IMR-90 (cell line): ENCODE data around the gene BCL11B. TPM values are rescaled to one million over a fixed set of nuclear protein-coding genes. Genes with fewer than 3 reads are reported as not detected.

ENCODE experiments used
- ATAC-seq: fragments of 200-7000 bp; cut with Tn5 transposase; 2 replicates; pipeline ENCODE4 v1.9.1; 2020; ENCODE audit warnings: low read depth, mild to moderate bottlenecking, moderate library complexity
- BruUV-seq: library from RNA; stranded (reverse); fragments of 400-500 nt; replicated peaks from 2 replicates; lab custom pipeline; 2021; lab: Mats Ljungman, UMichigan
- CTCF ChIA-PET: fragments of 300-600 bp; formaldehyde crosslinking; extraction: SDS; loops from one replicate; lab custom pipeline; 2021; ENCODE audit warnings: antibody characterized with exemption; lab: Yijun Ruan, JAX
- POLR2A ChIA-PET: fragments of 300-600 bp; sonication (Branson Sonifier 250); formaldehyde crosslinking; loops from one replicate; lab custom pipeline; 2022; ENCODE audit warnings: antibody characterized with exemption; ENCODE audit not compliant: unreplicated experiment; lab: Charles Lee
- DNase-seq: peaks from one replicate; pipeline ENCODE4 v3.0.0; 2013
- H2AFZ ChIP-seq: replicated peaks from 2 replicates; pipeline ENCODE3; 2013; ENCODE audit warnings: low read length, mild to moderate bottlenecking; ENCODE audit not compliant: poor library complexity
- H2AK5ac ChIP-seq: 2 replicates; pipeline ENCODE4 v1.6.1; 2013; ENCODE audit warnings: low read depth, low read length, inconsistent platforms
- H2AK9ac ChIP-seq: replicated peaks from 2 replicates; pipeline ENCODE3; 2013; ENCODE audit warnings: mild to moderate bottlenecking, low read depth, low read length, moderate library complexity; ENCODE audit not compliant: poor library complexity
- H2BK120ac ChIP-seq: 2 replicates; pipeline ENCODE4 v1.6.1; 2013; ENCODE audit warnings: low read depth, low read length, inconsistent platforms
- H2BK15ac ChIP-seq: 3 replicates; pipeline ENCODE4 v1.6.1; 2013; ENCODE audit warnings: low read depth, low read length, inconsistent platforms
- H2BK20ac ChIP-seq: 2 replicates; pipeline ENCODE4 v1.6.1; 2013; ENCODE audit warnings: low read depth, mild to moderate bottlenecking, inconsistent platforms, low read length, moderate library complexity
- H2BK5ac ChIP-seq: 2 replicates; pipeline ENCODE4 v1.6.1; 2013; ENCODE audit warnings: mild to moderate bottlenecking, low read depth, low read length, inconsistent platforms; ENCODE audit not compliant: poor library complexity, severe bottlenecking
- H3K14ac ChIP-seq: replicated peaks from 2 replicates; pipeline ENCODE4 v1.6.1; 2013; ENCODE audit warnings: low read depth, low read length, inconsistent platforms
- H3K18ac ChIP-seq: 2 replicates; pipeline ENCODE4 v1.6.1; 2013; ENCODE audit warnings: low read depth, low read length, control low read depth
- H3K23ac ChIP-seq: 2 replicates; pipeline ENCODE4 v1.6.1; 2013; ENCODE audit warnings: low read depth, low read length, inconsistent platforms
- H3K27ac ChIP-seq: 2 replicates; pipeline ENCODE4 v1.5.1; 2013; ENCODE audit warnings: mild to moderate bottlenecking, control low read depth, low read length; ENCODE audit not compliant: insufficient read depth
- H3K27me3 ChIP-seq: 2 replicates; pipeline ENCODE4 v1.6.1; 2013; ENCODE audit warnings: low read length; ENCODE audit not compliant: control insufficient read depth, insufficient read depth
- H3K36me3 ChIP-seq: 2 replicates; pipeline ENCODE4 v1.6.1; 2013; ENCODE audit warnings: low read length, mixed read lengths; ENCODE audit not compliant: control insufficient read depth, insufficient read depth
- H3K4ac ChIP-seq: 2 replicates; pipeline ENCODE4 v1.6.1; 2013; ENCODE audit warnings: low read depth, low read length, inconsistent platforms
- H3K4me1 ChIP-seq: 2 replicates; pipeline ENCODE4 v1.6.1; 2013; ENCODE audit warnings: low read length, mixed read lengths; ENCODE audit not compliant: control insufficient read depth, insufficient read depth
- H3K4me2 ChIP-seq: 2 replicates; pipeline ENCODE4 v1.6.1; 2013; ENCODE audit warnings: low read depth, mild to moderate bottlenecking, control low read depth, low read length, moderate library complexity
- H3K4me3 ChIP-seq: 2 replicates; pipeline ENCODE4 v1.5.1; 2013; ENCODE audit warnings: low read depth, mild to moderate bottlenecking, control low read depth, low read length, moderate library complexity; ENCODE audit not compliant: insufficient read depth
- H3K56ac ChIP-seq: 2 replicates; pipeline ENCODE4 v1.6.1; 2013; ENCODE audit warnings: low read length, inconsistent platforms; ENCODE audit not compliant: insufficient read depth; ENCODE audit errors: extremely low read depth
- H3K79me1 ChIP-seq, 2 experiments: 2 replicates each; pipeline ENCODE4 v1.6.1; 2013; ENCODE audit warnings: low read length in 2 of 2, inconsistent platforms in 1 of 2, low read depth in 1 of 2
- H3K9ac ChIP-seq: 2 replicates; pipeline ENCODE4 v1.6.1; 2013; ENCODE audit warnings: low read depth, low read length, control low read depth
- H3K9me1 ChIP-seq: 2 replicates; pipeline ENCODE4 v1.6.1; 2013; ENCODE audit warnings: low read length, inconsistent platforms; ENCODE audit not compliant: insufficient read depth
- H3K9me3 ChIP-seq: 2 replicates; pipeline ENCODE4 v1.6.1; 2013; ENCODE audit warnings: low read length; ENCODE audit not compliant: control insufficient read depth, insufficient read depth
- H4K20me1 ChIP-seq: 2 replicates; pipeline ENCODE4 v1.6.1; 2013; ENCODE audit warnings: low read length, inconsistent platforms; ENCODE audit not compliant: insufficient read depth
- H4K5ac ChIP-seq: 2 replicates; pipeline ENCODE4 v1.6.1; 2013; ENCODE audit warnings: mild to moderate bottlenecking, low read depth, low read length, control low read depth
- H4K8ac ChIP-seq, 2 experiments: 2 replicates each; pipeline ENCODE4 v1.6.1; 2013; ENCODE audit warnings: low read depth in 2 of 2, low read length in 2 of 2, control low read depth in 1 of 2, inconsistent platforms in 1 of 2
- H4K91ac ChIP-seq: 2 replicates; pipeline ENCODE4 v1.6.1; 2013; ENCODE audit warnings: low read depth, low read length, inconsistent platforms; ENCODE audit not compliant: insufficient read depth
- BHLHE40 ChIP-seq: fragments of 150-350 bp; IDR thresholded peaks from 2 replicates; pipeline ENCODE4 v1.6.1; 2016; ENCODE audit warnings: mild to moderate bottlenecking, low read depth, low read length
- FOS ChIP-seq: fragments of 150-350 bp; IDR thresholded peaks from 2 replicates; pipeline ENCODE4 v1.6.1; 2016; ENCODE audit warnings: low read depth, low read length
- MAZ ChIP-seq: IDR thresholded peaks from 2 replicates; pipeline ENCODE4 v1.6.1; 2012; ENCODE audit warnings: low read depth, mild to moderate bottlenecking, low read length, improper control_type of control experiment, moderate library complexity, borderline replicate concordance
- MXI1 ChIP-seq: IDR thresholded peaks from 2 replicates; pipeline ENCODE4 v1.6.1; 2012; ENCODE audit warnings: low read depth, mild to moderate bottlenecking, low read length, moderate library complexity, borderline replicate concordance
- POLR2A ChIP-seq: IDR thresholded peaks from 2 replicates; pipeline ENCODE4 v1.6.1; 2012; ENCODE audit warnings: mild to moderate bottlenecking, low read depth, low read length
- RCOR1 ChIP-seq: IDR thresholded peaks from 2 replicates; pipeline ENCODE4 v1.6.1; 2012; ENCODE audit warnings: mild to moderate bottlenecking, low read length, improper control_type of control experiment; ENCODE audit not compliant: insufficient replicate concordance
- RFX5 ChIP-seq: IDR thresholded peaks from 2 replicates; pipeline ENCODE4 v1.8.0; 2012; ENCODE audit warnings: low read depth, mild to moderate bottlenecking, low read length, moderate library complexity
- WGBS, 2 experiments: methylation state at CpG; one replicate each; pipeline versions ENCODE4 v1.1.5 to v1.1.7; 2013; ENCODE audit warnings: missing lambda C conversion rate in 2 of 2; ENCODE audit not compliant: insufficient read length in 1 of 2; ENCODE audit errors: extremely low coverage in 2 of 2; 5-methylcytosine and 5-hydroxymethylcytosine counted together
- dilution Hi-C: fragments of 300-500 bp; cut with HindIII; formaldehyde crosslinking; loops from one replicate; pipeline ENCODE4 v1.14.3; 2018; ENCODE audit warnings: low sequenced_read_pairs; ENCODE audit not compliant: unreplicated experiment
- in situ Hi-C: fragments of 300-500 bp; cut with MboI; formaldehyde crosslinking; loops from 3 replicates; pipeline ENCODE4 v1.14.3; 2019; ENCODE audit warnings: low sequenced_read_pairs, inconsistent platforms, mixed read lengths
- intact Hi-C: fragments of 100-400 bp; cut with micrococcal nuclease; formaldehyde crosslinking; loops from 2 replicates; pipeline ENCODE4 v1.10.0; 2022
- polyA plus RNA-seq, 3 experiments: library from polyadenylated mRNA; depleted of rRNA; stranded (reverse); fragments of >200 nt; gene quantifications; 2 replicates each; pipeline ENCODE4 v1.2.3, GENCODE V29; 2012; ENCODE audit warnings: low replicate concordance in 1 of 3
- total RNA-seq: library from RNA; depleted of rRNA; stranded (reverse); fragments of >200 nt; gene quantifications from 2 replicates; pipeline ENCODE4 v1.2.3, GENCODE V29; 2012
- TF ChIP-seq, protein P1 (sequence below): fragments of 150-350 bp; IDR thresholded peaks from 2 replicates; pipeline ENCODE4 v1.6.1; 2016; ENCODE audit warnings: low read depth, mild to moderate bottlenecking, low read length, moderate library complexity, borderline replicate concordance
- TF ChIP-seq, protein P2 (sequence below): fragments of 150-350 bp; IDR thresholded peaks from 2 replicates; pipeline ENCODE4 v1.6.1; 2017; ENCODE audit warnings: mild to moderate bottlenecking, antibody characterized with exemption, low read length, low read depth

The BCL11B gene
- total and polyA plus RNA-seq, 2 of the 4 experiments (the other 2 are of a cell fraction): under 0.01 TPM; not detected in 1

DNA sequence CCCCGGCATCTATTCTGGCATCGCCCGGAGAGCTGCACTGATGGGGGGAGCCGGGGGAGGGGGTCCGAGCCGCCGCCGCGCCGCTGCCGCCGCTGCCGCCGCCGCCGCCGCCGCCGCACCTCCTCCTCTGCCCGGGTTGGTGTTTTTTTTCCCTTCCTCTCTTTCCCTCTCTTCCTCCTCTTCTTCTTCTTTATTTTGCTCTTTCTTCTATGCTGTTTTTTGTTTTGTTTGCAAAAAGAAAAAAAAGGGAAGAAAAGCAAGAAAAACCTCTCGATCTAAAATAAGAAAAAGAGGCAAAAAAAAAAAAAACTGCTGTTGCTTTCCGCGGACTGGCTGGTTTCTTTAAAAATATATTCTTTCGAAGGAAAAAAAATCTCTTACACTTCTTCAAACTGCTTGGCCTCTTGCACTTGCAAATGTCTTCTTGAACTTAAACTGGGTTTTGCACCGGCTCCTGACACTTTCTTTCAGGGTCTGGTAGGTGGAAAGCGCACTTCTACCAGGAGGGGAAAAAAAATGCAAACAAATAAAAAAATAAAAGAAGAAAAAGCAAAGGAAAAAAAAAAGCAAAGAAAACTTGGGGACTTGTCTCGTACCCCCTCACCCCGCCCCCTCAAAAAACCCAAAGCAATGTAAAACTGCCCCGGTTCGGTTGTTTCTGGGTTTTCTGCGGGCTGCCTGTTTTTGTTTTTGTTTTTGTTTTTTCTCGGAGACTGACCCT lies 616 bp downstream of the BCL11B start:
- ATAC-seq: no peak
- Histone ChIP-seq H3K18ac (no peak overlapping the region), H3K4me1 (peaks cover 1% of the 10 kb centered on the region; the same call in 1 of the 2 replicates), H2BK20ac (no peak overlapping the region), H4K5ac (no peak overlapping the region), H4K91ac (no peak overlapping the region), H3K23ac (no peak overlapping the region), H2AK5ac (no peak overlapping the region), H2AK9ac (no peak overlapping the region), H3K4ac (no peak overlapping the region), H4K8ac (no peak overlapping the region), H2BK120ac (no peak overlapping the region), H3K4me3 (peak overlapping the region; percentile 19), H2BK15ac (no peak overlapping the region), H3K14ac (no peak overlapping the region), H3K79me1 (no peaks in the 10 kb centered on the region), H2BK5ac (no peak overlapping the region), H3K9ac (no peak overlapping the region), H3K36me3 (no peaks in the 10 kb centered on the region), H3K9me3 (no peaks in the 10 kb centered on the region), H4K20me1 (no peaks in the 10 kb centered on the region), H3K9me1 (no peaks in the 10 kb centered on the region), H3K4me2 (peak overlapping the region; percentile 78), H3K56ac (no peak overlapping the region), H3K27me3 (peaks cover 63% of the 10 kb centered on the region), H3K27ac (no peak overlapping the region), H2AFZ (peak overlapping the region; percentile 72)
- no peak for DNase-seq
- CTCF ChIA-PET: no interaction called here
- intact Hi-C loops: no loop called here
- WGBS, 2 experiments: 0% methylated on average over 3 of the region's 32 CpGs; no CpG with 5 or more reads in 1 of the 2 experiments
- in situ Hi-C loops: no loop called here
- BruUV-seq: no TSS peak
- TF ChIP-seq RFX5 (no peak), MAZ (no peak), RCOR1 (no peak), BHLHE40 (no peak), POLR2A (no peak), MXI1 (no peak), FOS (no peak)
- TF ChIP-seq, protein P1, sequence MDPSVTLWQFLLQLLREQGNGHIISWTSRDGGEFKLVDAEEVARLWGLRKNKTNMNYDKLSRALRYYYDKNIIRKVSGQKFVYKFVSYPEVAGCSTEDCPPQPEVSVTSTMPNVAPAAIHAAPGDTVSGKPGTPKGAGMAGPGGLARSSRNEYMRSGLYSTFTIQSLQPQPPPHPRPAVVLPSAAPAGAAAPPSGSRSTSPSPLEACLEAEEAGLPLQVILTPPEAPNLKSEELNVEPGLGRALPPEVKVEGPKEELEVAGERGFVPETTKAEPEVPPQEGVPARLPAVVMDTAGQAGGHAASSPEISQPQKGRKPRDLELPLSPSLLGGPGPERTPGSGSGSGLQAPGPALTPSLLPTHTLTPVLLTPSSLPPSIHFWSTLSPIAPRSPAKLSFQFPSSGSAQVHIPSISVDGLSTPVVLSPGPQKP: no peak
- TF ChIP-seq, protein P2, sequence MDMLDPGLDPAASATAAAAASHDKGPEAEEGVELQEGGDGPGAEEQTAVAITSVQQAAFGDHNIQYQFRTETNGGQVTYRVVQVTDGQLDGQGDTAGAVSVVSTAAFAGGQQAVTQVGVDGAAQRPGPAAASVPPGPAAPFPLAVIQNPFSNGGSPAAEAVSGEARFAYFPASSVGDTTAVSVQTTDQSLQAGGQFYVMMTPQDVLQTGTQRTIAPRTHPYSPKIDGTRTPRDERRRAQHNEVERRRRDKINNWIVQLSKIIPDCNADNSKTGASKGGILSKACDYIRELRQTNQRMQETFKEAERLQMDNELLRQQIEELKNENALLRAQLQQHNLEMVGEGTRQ: no peak
- dilution Hi-C loops: no loop called here
- POLR2A ChIA-PET: no interaction called here
